Epithelial cell of esophagus (primary cell): ENCODE data around the gene SOX14.

ENCODE experiments used
- DNase-seq: peaks from one replicate; pipeline ENCODE4 v3.0.0; 2010; ENCODE audit warnings: low read depth
- H3K4me3 ChIP-seq: 2 replicates; pipeline ENCODE4 v1.5.1; 2011; ENCODE audit warnings: mild to moderate bottlenecking, low read length, control low read depth
- TF ChIP-seq, protein P1 (sequence below): IDR thresholded peaks from 2 replicates; pipeline ENCODE4 v1.5.1; 2011; ENCODE audit warnings: low read depth, mild to moderate bottlenecking, low read length, control low read depth, inconsistent platforms; ENCODE audit not compliant: insufficient read depth; ENCODE audit errors: missing control alignments

The SOX14 gene

DNA sequence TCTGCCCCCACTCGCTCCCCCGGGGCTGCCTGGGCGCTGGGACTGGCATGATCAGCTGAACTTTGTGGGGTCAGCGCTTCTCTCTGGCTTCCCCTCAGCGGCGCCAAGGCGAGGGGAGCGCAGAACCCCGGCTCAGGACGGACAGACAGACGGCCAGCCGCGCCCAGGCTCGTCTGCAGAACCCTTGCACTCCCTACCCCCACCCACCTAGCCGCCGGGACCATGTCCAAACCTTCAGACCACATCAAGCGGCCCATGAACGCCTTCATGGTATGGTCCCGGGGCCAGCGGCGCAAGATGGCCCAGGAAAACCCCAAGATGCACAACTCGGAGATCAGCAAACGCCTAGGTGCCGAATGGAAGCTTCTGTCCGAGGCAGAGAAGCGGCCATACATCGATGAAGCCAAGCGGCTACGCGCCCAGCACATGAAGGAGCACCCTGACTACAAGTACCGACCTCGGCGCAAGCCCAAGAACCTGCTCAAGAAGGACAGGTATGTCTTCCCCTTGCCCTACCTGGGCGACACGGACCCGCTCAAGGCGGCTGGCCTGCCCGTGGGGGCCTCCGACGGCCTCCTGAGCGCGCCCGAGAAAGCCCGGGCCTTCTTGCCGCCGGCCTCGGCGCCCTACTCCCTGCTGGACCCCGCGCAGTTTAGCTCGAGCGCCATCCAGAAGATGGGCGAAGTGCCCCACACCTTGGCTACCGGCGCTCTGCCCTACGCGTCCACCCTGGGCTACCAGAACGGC lies 621 bp downstream of the SOX14 start:
- no peak overlapping the region for H3K4me3 ChIP-seq
- DNase-seq, result no peak
- TF ChIP-seq, protein P1, sequence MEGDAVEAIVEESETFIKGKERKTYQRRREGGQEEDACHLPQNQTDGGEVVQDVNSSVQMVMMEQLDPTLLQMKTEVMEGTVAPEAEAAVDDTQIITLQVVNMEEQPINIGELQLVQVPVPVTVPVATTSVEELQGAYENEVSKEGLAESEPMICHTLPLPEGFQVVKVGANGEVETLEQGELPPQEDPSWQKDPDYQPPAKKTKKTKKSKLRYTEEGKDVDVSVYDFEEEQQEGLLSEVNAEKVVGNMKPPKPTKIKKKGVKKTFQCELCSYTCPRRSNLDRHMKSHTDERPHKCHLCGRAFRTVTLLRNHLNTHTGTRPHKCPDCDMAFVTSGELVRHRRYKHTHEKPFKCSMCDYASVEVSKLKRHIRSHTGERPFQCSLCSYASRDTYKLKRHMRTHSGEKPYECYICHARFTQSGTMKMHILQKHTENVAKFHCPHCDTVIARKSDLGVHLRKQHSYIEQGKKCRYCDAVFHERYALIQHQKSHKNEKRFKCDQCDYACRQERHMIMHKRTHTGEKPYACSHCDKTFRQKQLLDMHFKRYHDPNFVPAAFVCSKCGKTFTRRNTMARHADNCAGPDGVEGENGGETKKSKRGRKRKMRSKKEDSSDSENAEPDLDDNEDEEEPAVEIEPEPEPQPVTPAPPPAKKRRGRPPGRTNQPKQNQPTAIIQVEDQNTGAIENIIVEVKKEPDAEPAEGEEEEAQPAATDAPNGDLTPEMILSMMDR, result no peak

DNA sequence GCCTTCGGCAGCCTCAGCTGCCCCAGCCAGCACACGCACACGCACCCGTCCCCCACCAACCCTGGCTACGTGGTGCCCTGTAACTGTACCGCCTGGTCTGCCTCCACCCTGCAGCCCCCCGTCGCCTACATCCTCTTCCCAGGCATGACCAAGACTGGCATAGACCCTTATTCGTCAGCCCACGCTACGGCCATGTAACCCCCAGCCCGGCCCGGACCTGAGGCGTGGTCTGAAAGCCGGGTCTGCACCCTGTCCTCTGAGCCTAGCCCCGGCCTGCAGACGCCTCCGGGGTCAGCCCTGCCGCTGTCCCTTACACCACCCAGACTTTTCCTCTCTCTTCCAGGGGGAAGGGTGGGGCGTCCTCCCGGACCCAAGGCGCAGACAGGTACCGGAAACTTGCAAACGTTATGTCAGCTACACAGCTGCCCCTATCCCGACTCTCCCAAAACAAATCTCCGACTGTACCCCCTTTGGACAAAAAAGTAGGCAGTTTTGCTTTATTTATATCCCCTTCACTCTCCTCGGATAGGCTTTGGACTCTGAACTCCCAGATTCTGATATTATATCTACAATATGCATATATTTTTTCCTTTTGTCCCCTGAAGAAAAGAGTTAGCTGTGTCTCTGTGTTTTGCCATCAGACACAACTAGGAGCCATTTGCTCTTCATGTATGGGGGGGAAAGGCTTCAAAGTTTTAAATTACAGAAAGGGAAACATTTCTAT lies 1.4 kb downstream of the SOX14 start:
- DNase-seq, result no peak
- no peak overlapping the region for H3K4me3 ChIP-seq
- TF ChIP-seq, protein P1, result no peak

DNA sequence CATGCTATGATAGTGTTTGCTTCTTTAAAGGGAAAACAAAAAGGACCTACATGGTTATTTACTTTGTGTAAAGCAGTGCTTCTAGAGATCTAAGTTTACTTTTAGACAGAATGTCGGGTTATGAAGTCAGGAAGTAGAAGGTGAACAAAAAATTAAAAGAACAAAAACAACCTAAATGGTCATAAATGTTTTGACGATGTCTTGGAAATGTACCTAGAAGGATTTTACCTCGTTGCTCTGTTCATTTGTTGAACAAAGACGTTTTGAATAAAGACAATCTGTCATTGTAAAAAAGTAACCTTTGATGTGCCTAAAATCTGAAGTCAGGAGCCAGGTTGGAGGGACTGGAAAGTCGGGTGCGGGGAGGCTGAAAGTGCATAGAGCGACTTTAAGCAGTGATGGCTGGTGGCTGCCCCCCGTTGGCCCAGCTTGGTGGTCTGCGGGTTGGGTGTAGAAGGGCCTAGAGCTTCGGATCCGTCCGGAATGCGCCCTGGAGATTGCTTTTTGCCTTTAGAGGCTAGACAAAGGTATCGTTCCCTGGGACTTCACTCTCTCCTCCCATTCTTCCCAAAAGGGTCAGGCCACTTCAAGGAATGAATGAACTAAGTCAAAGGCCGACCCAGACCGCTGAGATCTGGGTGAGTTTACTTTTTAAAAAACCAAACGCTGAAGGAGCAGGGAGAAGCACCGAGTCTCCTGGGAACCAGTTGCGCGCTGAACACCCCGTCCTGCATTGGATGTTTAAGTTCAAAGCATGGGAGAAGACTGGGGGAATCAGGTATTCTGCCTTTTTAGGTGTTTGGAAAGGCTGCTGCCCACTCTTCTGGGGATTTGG lies 2.1 kb downstream of the SOX14 start:
- no peak overlapping the region for H3K4me3 ChIP-seq
- no peak for DNase-seq
- TF ChIP-seq, protein P1, result no peak

DNA sequence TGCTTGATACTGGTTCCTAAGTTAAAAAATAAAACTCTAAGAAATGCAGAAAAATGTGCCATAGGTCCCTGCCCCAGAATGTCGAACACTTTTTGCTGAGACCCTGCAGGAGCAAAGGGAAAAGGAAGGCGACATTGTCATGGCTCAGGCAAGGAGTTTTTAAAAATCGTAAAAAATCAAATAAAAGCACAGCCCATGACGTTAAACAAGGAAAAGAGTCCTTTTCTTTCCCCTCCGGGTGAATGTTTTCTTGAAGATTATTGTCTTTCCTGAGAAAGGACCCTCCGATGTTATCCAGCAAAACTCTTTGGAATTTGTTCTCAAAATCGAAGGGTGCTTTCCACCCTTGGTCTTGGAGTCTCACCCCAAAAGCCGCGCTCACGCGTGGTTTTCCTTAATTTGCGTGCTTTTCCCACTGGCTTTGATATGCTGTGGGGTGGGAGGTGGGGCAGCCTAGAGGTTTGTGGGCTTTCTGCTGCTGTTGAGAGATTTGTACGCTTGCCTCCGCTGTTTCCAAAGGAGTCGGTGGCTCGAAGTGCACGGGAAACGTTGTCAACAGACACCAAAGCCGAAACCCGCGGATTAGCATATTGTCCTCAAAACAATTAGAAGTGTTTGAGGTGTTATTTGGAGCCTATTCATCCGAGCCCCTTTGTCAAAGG lies 2.9 kb downstream of the SOX14 start:
- no peak overlapping the region for H3K4me3 ChIP-seq
- DNase-seq, result no peak
- TF ChIP-seq, protein P1, result no peak

DNA sequence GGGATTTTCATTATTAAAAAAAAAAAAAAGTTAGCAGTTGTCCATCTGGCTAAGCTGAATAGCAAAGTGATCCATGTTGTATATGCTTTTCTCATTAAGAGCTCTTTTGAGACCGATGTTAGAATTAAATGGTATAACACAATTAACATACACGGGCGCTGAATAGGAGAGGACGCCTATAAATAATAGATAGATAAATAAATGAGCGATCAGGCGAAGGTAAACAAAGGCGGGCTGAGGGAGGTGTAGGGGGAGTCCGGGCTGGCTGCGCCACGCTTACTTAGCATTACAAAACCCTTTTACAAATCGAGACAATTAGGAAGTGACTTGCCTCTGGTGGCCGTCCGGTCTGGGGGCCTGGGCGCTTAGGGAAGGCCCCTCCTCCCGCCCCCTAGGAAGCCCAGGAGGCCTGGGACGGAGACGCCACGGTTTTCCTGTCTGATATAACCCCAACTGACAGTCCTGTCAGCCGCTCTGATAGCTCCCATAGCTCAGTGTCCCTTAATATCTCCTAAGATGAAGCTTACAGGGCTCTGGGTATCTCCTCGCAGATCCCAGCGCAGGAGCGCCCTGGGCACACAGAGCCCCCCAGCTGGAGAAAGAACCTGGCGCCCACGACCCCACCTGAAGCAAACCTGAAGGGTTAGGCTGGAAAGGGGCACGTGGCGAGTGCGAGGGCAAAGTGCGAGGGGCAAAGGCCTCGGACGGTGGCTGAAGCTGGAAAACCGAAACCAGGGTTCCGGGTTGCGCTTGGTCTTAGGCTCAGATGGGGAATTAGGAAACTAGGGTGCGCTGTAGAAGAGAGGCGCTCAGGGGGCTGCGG lies 3.6 kb downstream of the SOX14 start:
- peak overlapping the region; percentile 25 for H3K4me3 ChIP-seq
- TF ChIP-seq, protein P1, result no peak
- no peak for DNase-seq
